Neuronal stem cell (in vitro differentiated cells): ENCODE results near the gene SEC63.

Experiments
- DNase-seq: peaks from one replicate; pipeline ENCODE4 v3.0.0-alpha.2; 2013; ENCODE audit warnings: low spot score
- H2AFZ ChIP-seq: one replicate; pipeline ENCODE4 v1.6.1; 2013; ENCODE audit warnings: mild to moderate bottlenecking, low read length, inconsistent platforms
- H2AK5ac ChIP-seq: 2 replicates; pipeline ENCODE4 v1.6.1; 2013; ENCODE audit warnings: low read depth, mild to moderate bottlenecking, inconsistent platforms, low read length, moderate library complexity, mixed read lengths
- H2BK120ac ChIP-seq: 2 replicates; pipeline ENCODE4 v1.6.1; 2013; ENCODE audit warnings: low read depth, mild to moderate bottlenecking, inconsistent platforms, low read length, moderate library complexity, mixed read lengths
- H2BK12ac ChIP-seq: one replicate; pipeline ENCODE4 v1.6.1; 2013; ENCODE audit warnings: low read length, inconsistent platforms
- H2BK15ac ChIP-seq: 2 replicates; pipeline ENCODE4 v1.6.1; 2013; ENCODE audit warnings: mild to moderate bottlenecking, low read length, inconsistent platforms, mixed read lengths
- H2BK5ac ChIP-seq: one replicate; pipeline ENCODE4 v1.6.1; 2013; ENCODE audit warnings: inconsistent platforms, mild to moderate bottlenecking, low read length, moderate library complexity
- H3K14ac ChIP-seq: one replicate; pipeline ENCODE4 v1.6.1; 2013; ENCODE audit warnings: low read length, inconsistent platforms
- H3K18ac ChIP-seq: 2 replicates; pipeline ENCODE4 v1.6.1; 2013; ENCODE audit warnings: low read length, inconsistent platforms
- H3K23ac ChIP-seq: 2 replicates; pipeline ENCODE4 v1.6.1; 2013; ENCODE audit warnings: low read depth, mild to moderate bottlenecking, mixed read lengths, low read length, inconsistent platforms; ENCODE audit not compliant: poor library complexity
- H3K27ac ChIP-seq: replicated peaks from 3 replicates; pipeline ENCODE4 v1.5.1; 2013; ENCODE audit warnings: low read length, inconsistent platforms
- H3K27me3 ChIP-seq, 3 experiments: 2 replicates each; pipeline ENCODE4 v1.6.1; 2013; ENCODE audit warnings: low read length in 3 of 3, mild to moderate bottlenecking in 2 of 3, inconsistent platforms in 1 of 3, low read depth in 1 of 3, mixed read lengths in 1 of 3, moderate library complexity in 1 of 3; ENCODE audit not compliant: control insufficient read depth in 3 of 3, insufficient read depth in 3 of 3
- H3K36me3 ChIP-seq, 2 donors: replicated peaks in 1 of 2; 2 replicates each; pipeline ENCODE4 v1.6.1; 2013; ENCODE audit warnings: low read length in 2 of 2; ENCODE audit not compliant: control insufficient read depth in 2 of 2, insufficient read depth in 2 of 2
- H3K4ac ChIP-seq: 2 replicates; pipeline ENCODE4 v1.6.1; 2013; ENCODE audit warnings: inconsistent platforms, mild to moderate bottlenecking, low read length, moderate library complexity
- H3K4me1 ChIP-seq, 2 donors: 1 replicate in 1 of 2; 2 replicates in 1 of 2; pipeline ENCODE4 v1.6.1; 2013; ENCODE audit warnings: low read length in 2 of 2, low read depth in 1 of 2; ENCODE audit not compliant: control insufficient read depth in 2 of 2, insufficient read depth in 1 of 2
- H3K4me2 ChIP-seq: one replicate; pipeline ENCODE4 v1.6.1; 2013; ENCODE audit warnings: mild to moderate bottlenecking, low read length, inconsistent platforms; ENCODE audit not compliant: insufficient read depth, poor library complexity, severe bottlenecking
- H3K4me3 ChIP-seq, 2 donors: 2 replicates each; pipeline ENCODE4 v1.5.1; 2013; ENCODE audit warnings: low read length in 2 of 2, mild to moderate bottlenecking in 2 of 2, inconsistent platforms in 1 of 2, moderate library complexity in 1 of 2
- H3K79me1 ChIP-seq: one replicate; pipeline ENCODE4 v1.6.1; 2013; ENCODE audit warnings: low read depth, mild to moderate bottlenecking, inconsistent platforms, low read length, moderate library complexity
- H3K9ac ChIP-seq: one replicate; pipeline ENCODE4 v1.6.1; 2013; ENCODE audit warnings: mild to moderate bottlenecking, low read depth, low read length, inconsistent platforms; ENCODE audit not compliant: poor library complexity
- H3K9me3 ChIP-seq, 2 donors: replicated peaks in 1 of 2; 2 replicates each; pipeline versions ENCODE3 to v1.6.1; 2013; ENCODE audit warnings: low read length in 2 of 2, mild to moderate bottlenecking in 2 of 2, inconsistent platforms in 1 of 2, low read depth in 1 of 2, mixed read lengths in 1 of 2, moderate library complexity in 1 of 2; ENCODE audit not compliant: control insufficient read depth in 2 of 2, insufficient read depth in 1 of 2
- H4K8ac ChIP-seq: one replicate; pipeline ENCODE4 v1.6.1; 2013; ENCODE audit warnings: low read depth, mild to moderate bottlenecking, inconsistent platforms, low read length, moderate library complexity
- H4K91ac ChIP-seq: one replicate; pipeline ENCODE4 v1.6.1; 2013; ENCODE audit warnings: low read length, low read depth, mild to moderate bottlenecking, inconsistent platforms; ENCODE audit not compliant: poor library complexity
- WGBS, 2 donors: extraction: QIAGEN DNeasy Blood & Tissue Kit; methylation state at CpG; one replicate each; pipeline ENCODE4 v1.1.7; 2013; ENCODE audit warnings: missing lambda C conversion rate in 2 of 2, mixed read lengths in 1 of 2; ENCODE audit not compliant: insufficient read length in 2 of 2, insufficient replicate concordance in 1 of 2; ENCODE audit errors: extremely low coverage in 2 of 2; 5-methylcytosine and 5-hydroxymethylcytosine counted together

The SEC63 gene

DNA sequence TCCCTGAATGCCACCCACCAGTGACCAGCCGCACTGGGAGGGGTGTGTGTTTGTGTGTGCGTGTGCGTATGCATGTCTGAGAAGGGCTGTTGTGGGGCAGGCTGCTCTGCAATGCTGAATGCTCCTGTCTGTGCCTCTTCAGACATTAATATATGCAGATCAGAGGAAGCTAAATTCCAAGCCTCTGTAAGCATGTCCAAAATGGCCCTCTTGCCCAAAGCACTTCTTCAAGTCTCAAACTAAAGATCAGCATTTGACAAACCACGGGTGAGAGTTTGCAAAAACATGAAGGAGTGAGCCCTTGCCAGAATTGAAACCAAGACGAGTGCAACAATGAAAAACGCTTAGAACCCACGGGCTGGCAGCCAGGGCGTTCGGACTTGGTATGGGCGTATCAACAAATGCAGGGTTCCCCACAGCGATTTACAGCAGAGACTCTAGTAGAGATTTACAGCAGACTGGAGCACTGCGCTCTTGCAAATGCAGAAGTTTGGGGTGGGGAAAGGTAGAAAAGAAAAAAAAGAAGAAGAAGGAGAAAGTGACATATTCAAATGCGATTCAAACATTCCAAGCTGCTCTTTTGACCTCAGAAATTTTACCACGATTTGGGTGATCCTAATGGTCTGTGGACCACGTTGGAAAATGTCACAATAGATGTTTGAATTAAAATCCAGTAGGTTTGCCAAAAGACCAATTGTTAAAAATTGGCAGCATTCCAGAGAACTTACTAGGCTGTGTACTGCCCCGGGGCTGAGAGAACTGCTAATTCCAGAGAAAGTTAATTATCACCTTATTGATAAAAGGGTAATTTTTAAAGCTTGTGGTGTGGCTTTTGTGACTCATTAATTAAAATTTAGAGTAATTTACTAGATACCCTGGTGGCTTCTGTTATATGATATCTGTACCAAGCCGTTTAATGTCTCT is 137.4 kb downstream of the SEC63 start:
- H4K8ac ChIP-seq: no peak overlapping the region
- no CpG with 5 or more reads among the region's 17 CpGs for WGBS, 2 donors
- no peak overlapping the region for H3K9ac ChIP-seq
- no peaks in the 10 kb centered on the region for H3K36me3 ChIP-seq
- H3K4me1 ChIP-seq: peaks cover 28 to 30% of the 10 kb centered on the region in 2 donors
- H2BK120ac ChIP-seq: no peak overlapping the region
- H3K18ac ChIP-seq: no peak overlapping the region
- peak overlapping the region in 1 of 2 donors; percentile 27 for H3K4me3 ChIP-seq
- peaks cover 0 to 55% (median 0%) of the 10 kb centered on the region in 3 experiments for H3K27me3 ChIP-seq
- no peak overlapping the region for H3K23ac ChIP-seq
- H2BK5ac ChIP-seq: no peak overlapping the region
- H4K91ac ChIP-seq: no peak overlapping the region
- H3K9me3 ChIP-seq: no peaks in the 10 kb centered on the region
- no peak overlapping the region for H3K4me2 ChIP-seq
- H3K4ac ChIP-seq: no peak overlapping the region
- H2AK5ac ChIP-seq: no peak overlapping the region
- peak overlapping the region; percentile 27 for H2AFZ ChIP-seq
- DNase-seq: no peak
- peak overlapping the region; percentile 17 for H3K27ac ChIP-seq
- no peak overlapping the region for H2BK15ac ChIP-seq
- H2BK12ac ChIP-seq: peak overlapping the region; percentile 58
- no peak overlapping the region for H3K14ac ChIP-seq
- H3K79me1 ChIP-seq: no peaks in the 10 kb centered on the region

GRCh38 chr6:107819964-107820337 is 138.1 kb downstream of the SEC63 start:
- H2BK15ac ChIP-seq: no peak overlapping the region
- H3K9ac ChIP-seq: no peak overlapping the region
- H3K4ac ChIP-seq: no peak overlapping the region
- no peak overlapping the region for H4K8ac ChIP-seq
- H3K36me3 ChIP-seq: no peaks in the 10 kb centered on the region
- no peaks in the 10 kb centered on the region for H3K79me1 ChIP-seq
- H2AK5ac ChIP-seq: no peak overlapping the region
- H4K91ac ChIP-seq: no peak overlapping the region
- H3K9me3 ChIP-seq: no peaks in the 10 kb centered on the region
- H2BK120ac ChIP-seq: no peak overlapping the region
- H2BK12ac ChIP-seq: peak overlapping the region; percentile 58
- no CpG with 5 or more reads among the region's 5 CpGs for WGBS, 2 donors
- peak overlapping the region; percentile 27 for H2AFZ ChIP-seq
- H3K27me3 ChIP-seq: peaks cover 0 to 55% (median 0%) of the 10 kb centered on the region in 3 experiments
- H3K4me3 ChIP-seq: peak overlapping the region in 1 of 2 donors; percentile 27
- no peak overlapping the region for H3K4me2 ChIP-seq
- H3K27ac ChIP-seq: peak overlapping the region; percentile 17
- no peak overlapping the region for H2BK5ac ChIP-seq
- H3K14ac ChIP-seq: no peak overlapping the region
- peak; percentile 44 for DNase-seq
- peaks cover 28 to 29% of the 10 kb centered on the region in 2 donors for H3K4me1 ChIP-seq
- H3K18ac ChIP-seq: no peak overlapping the region
- no peak overlapping the region for H3K23ac ChIP-seq

DNA sequence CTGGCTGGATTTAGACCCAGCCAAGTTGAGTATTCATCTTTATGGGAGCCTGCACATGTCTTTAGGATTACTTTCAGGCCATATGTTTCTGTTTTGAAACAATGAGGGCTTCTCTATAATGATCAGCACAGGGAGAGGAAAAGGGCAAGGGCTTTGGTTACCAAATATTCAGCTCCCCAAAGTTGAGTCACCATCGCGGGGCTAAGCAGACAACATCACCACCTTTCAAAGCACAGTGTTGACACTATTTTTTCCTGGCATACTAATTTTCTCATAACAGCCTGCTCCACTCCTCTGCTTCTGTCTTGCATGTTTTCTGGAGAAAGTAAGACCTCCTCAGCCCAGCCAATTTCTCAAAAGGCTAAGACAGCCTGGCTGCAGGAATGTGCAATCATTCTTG is 138.8 kb downstream of the SEC63 start:
- DNase-seq: no peak
- Histone ChIP-seq H3K4me2 (no peak overlapping the region), H3K9me3 (no peaks in the 10 kb centered on the region), H3K36me3 (no peaks in the 10 kb centered on the region), H2BK120ac (no peak overlapping the region), H3K23ac (no peak overlapping the region), H3K79me1 (no peaks in the 10 kb centered on the region), H3K27me3 (peaks cover 0 to 55% (median 0%) of the 10 kb centered on the region in 3 experiments), H3K4me1 (peaks cover 21 to 27% of the 10 kb centered on the region in 2 donors), H3K4me3 (no peak overlapping the region), H2AK5ac (no peak overlapping the region), H3K18ac (no peak overlapping the region), H3K9ac (no peak overlapping the region), H4K91ac (no peak overlapping the region), H3K14ac (no peak overlapping the region), H3K4ac (no peak overlapping the region), H2BK15ac (no peak overlapping the region), H2AFZ (no peak overlapping the region), H2BK12ac (no peak overlapping the region), H3K27ac (no peak overlapping the region), H4K8ac (no peak overlapping the region), H2BK5ac (no peak overlapping the region)
- WGBS, 2 donors: no CpG with 5 or more reads among the region's 2 CpGs

DNA sequence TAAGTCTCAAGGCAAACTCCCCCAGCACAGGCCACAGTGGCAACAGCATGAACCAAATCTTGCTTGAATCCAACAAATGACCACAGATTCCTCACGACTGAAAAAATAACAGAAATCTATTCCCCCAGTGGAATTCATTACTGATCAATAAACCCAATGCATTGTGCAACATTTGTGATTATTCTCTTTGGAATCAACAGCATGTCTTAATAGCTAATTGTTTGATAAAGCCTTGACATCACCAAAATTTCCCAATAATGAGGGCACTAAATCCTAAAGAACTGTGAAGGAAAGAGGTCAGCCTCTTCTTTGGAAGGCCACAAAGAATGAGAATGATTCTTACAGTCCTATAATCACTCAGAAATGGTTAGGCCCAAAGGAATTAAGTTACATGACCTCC is 139.7 kb downstream of the SEC63 start:
- H2BK5ac ChIP-seq: no peak overlapping the region
- H3K36me3 ChIP-seq: no peaks in the 10 kb centered on the region
- no peak overlapping the region for H3K4me2 ChIP-seq
- peak overlapping the region; percentile 22 for H3K27ac ChIP-seq
- H2AFZ ChIP-seq: no peak overlapping the region
- peaks cover 0 to 50% (median 0%) of the 10 kb centered on the region in 3 experiments for H3K27me3 ChIP-seq
- peaks cover 18 to 25% of the 10 kb centered on the region in 2 donors for H3K4me1 ChIP-seq
- H3K14ac ChIP-seq: no peak overlapping the region
- DNase-seq: no peak
- WGBS, 2 donors: no CpG with 5 or more reads among the region's 1 CpG
- H2BK120ac ChIP-seq: no peak overlapping the region
- no peak overlapping the region for H3K4ac ChIP-seq
- no peaks in the 10 kb centered on the region for H3K79me1 ChIP-seq
- H3K18ac ChIP-seq: no peak overlapping the region
- H3K23ac ChIP-seq: no peak overlapping the region
- H3K9me3 ChIP-seq: no peaks in the 10 kb centered on the region
- H2AK5ac ChIP-seq: no peak overlapping the region
- H4K8ac ChIP-seq: no peak overlapping the region
- no peak overlapping the region for H3K9ac ChIP-seq
- H2BK15ac ChIP-seq: no peak overlapping the region
- no peak overlapping the region for H2BK12ac ChIP-seq
- no peak overlapping the region for H3K4me3 ChIP-seq
- H4K91ac ChIP-seq: no peak overlapping the region
